MV-4-11 (cell line): ENCODE results near the gene MAP2K5.

ENCODE experiments used
- DNase-seq: peaks from one replicate; lab custom pipeline; 2025; lab: John Stamatoyannopoulos, UW

MAP2K5 gene

DNA sequence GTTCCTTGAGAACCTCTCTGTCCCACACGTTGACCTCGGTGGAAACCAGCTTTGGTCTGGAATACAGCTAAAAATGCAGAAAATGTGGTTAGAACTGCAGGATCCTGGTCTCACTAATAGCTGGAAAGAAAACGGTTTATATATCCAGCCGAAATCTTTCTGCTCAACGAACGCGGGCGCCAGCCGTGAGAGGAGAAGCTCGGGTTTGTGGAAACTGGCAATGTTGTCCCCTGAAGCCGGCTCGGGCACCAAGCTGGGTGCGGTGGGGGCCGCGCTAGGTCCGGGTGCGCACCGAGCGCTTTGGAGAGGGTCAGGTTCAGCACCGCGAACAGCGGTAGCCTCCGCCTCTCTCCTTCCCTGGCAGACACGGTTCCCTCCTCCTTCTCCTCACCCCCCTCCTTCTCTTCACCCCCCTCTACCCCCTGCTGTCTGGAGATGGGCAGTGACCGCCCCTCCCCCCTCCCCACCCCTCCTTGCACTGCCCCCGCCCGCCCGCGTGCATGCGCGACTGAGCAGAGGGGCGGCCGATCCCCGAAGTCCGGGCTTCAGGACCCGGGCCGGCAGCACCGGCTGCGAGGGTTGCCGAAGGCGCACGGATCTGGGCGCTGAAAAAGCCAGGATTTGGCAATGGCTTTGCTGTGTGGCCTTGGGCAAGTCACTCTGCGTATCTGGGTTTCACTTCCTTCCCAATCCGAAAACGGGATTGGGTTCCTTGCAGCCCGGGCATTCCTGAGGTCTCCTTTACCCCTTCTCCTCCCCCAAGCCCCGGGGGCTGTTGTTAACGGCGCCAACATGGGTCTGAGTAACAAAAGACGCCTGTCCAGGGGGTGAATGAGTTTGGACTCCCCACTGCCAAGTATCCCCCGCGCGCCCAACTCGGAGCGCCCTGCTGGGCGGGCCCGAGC lies 282.7 kb downstream of the MAP2K5 start, which contains the start of gene SKOR1:
Gene SKOR1 (plus strand): TSS at position 534 of the 905 bp plus-strand sequence. CDS start 94 bp downstream, at position 628.
- peak; percentile 71 for DNase-seq

DNA sequence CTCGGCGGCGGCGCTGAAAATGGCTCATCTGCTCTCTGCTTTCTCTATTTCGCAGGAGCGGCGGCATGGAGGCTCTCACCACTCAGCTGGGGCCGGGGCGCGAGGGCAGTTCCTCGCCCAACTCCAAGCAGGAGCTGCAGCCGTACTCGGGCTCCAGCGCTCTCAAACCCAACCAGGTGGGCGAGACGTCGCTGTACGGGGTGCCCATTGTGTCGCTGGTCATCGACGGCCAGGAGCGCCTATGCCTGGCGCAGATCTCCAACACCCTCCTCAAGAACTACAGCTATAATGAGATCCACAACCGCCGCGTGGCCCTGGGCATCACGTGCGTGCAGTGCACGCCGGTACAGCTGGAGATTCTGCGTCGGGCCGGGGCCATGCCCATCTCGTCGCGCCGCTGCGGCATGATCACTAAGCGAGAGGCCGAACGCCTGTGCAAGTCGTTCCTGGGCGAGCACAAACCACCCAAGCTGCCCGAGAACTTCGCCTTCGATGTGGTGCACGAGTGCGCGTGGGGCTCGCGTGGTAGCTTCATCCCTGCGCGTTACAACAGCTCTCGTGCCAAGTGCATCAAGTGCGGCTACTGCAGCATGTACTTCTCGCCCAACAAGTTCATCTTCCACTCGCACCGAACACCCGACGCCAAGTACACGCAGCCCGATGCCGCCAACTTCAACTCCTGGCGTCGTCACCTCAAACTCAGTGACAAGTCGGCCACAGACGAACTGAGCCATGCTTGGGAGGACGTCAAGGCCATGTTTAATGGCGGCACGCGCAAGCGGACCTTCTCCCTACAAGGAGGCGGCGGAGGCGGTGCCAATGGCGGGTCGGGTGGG lies 283.6 kb downstream of the MAP2K5 start:
- DNase-seq = no peak

DNA sequence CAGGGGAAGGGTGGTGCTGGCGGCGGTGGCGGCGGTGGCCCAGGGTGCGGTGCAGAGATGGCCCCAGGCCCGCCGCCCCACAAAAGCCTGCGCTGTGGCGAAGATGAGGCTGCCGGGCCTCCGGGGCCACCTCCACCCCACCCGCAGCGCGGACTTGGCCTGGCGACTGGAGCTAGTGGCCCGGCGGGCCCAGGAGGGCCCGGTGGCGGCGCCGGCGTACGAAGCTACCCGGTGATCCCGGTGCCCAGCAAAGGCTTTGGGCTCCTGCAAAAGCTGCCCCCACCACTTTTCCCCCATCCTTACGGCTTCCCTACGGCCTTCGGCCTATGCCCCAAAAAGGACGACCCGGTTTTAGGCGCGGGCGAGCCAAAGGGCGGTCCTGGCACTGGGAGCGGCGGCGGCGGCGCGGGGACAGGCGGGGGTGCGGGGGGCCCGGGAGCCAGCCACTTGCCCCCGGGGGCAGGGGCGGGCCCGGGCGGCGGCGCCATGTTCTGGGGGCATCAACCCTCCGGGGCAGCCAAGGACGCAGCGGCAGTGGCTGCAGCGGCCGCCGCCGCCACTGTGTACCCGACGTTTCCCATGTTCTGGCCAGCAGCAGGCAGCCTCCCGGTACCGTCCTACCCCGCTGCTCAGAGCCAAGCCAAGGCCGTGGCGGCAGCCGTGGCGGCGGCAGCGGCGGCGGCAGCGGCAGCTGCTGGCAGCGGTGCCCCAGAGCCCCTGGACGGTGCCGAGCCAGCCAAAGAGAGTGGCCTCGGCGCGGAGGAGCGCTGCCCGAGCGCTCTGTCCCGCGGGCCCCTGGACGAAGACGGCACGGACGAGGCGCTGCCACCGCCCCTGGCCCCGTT lies 284.4 kb downstream of the MAP2K5 start:
- no peak for DNase-seq

DNA sequence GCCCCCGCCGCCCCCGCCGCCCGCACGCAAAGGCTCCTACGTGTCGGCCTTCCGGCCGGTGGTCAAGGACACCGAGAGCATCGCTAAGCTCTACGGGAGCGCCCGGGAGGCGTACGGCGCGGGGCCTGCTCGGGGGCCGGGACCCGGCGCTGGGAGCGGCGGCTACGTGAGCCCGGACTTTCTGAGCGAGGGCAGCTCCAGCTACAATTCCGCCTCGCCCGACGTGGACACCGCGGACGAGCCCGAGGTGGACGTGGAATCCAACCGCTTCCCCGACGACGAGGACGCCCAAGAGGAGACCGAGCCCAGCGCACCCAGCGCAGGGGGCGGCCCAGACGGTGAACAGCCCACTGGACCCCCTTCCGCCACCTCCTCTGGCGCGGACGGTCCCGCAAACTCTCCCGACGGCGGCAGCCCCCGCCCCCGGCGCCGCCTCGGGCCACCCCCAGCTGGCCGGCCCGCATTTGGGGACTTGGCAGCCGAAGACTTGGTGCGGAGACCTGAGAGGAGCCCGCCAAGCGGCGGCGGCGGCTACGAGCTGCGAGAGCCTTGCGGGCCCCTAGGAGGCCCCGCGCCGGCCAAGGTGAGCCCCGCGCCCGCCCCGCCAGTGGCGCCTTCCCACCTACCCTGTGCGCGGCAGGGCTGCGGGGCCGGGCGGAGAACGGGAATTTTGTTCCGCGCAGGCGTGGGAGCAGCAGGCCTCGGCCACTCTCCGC lies 285.2 kb downstream of the MAP2K5 start:
- no peak for DNase-seq

DNA sequence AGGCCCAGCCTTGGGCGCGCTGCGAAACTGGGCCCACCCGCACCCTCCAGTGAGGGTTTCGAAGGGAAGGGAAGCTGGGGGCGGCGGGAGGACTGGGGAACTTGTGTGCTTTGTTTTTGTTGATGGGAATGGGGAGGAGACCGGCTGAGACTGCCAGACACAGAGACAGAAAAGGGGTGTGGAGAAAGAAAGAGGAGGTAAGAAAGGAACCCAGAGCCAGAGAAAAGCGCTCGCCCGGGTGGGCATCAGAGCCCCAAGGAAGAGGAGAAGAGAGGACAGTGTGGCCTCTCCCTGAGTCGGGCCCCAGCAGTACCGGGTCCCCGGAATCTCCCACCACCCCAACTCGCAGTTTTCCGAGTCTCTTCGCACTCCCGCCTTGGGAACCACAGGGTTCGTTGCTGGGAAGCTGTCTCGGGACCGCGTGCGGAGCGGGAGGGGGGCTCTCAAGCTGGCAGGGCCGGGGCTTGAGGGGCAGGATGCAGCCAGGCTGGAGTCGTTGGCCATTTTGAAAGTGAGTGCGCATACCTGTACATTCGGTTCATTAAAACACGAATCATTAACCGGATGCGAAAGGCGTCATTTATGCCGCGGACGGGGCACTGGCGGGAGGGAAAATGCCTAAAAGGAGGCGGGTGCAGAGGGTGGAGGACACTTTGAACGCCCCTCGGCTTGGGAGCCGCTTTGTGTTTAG lies 285.9 kb downstream of the MAP2K5 start:
- no peak for DNase-seq

DNA sequence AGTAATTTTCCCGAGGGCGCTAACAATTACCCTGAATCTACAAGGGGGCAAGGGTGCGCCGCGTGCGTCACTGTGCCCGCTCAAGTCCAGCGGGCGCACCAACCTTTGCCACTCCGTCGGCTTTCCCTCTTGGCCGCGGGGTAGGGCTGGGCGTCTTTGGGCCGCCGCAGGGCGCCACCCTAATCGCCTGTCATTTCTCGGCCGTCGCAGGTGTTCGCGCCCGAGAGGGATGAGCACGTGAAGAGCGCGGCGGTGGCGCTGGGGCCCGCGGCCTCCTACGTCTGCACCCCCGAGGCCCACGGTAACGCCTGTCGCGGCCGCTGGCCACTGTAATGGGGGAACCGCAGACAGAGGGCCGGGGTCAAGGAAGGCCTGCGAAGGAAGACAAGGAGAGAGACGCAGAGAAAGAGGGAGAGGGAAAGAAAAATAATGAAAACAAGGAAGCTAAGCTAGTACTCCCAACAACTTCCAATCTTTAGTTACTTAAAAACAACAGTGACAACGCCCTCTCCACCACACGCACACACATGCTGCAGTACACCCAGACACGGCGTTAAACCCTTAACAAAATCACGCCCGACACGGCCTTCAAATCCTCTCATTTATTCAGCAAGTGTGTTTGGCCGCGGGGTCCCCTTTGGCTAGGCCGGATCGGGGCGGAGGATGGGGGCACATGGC lies 286.6 kb downstream of the MAP2K5 start:
- DNase-seq = no peak

DNA sequence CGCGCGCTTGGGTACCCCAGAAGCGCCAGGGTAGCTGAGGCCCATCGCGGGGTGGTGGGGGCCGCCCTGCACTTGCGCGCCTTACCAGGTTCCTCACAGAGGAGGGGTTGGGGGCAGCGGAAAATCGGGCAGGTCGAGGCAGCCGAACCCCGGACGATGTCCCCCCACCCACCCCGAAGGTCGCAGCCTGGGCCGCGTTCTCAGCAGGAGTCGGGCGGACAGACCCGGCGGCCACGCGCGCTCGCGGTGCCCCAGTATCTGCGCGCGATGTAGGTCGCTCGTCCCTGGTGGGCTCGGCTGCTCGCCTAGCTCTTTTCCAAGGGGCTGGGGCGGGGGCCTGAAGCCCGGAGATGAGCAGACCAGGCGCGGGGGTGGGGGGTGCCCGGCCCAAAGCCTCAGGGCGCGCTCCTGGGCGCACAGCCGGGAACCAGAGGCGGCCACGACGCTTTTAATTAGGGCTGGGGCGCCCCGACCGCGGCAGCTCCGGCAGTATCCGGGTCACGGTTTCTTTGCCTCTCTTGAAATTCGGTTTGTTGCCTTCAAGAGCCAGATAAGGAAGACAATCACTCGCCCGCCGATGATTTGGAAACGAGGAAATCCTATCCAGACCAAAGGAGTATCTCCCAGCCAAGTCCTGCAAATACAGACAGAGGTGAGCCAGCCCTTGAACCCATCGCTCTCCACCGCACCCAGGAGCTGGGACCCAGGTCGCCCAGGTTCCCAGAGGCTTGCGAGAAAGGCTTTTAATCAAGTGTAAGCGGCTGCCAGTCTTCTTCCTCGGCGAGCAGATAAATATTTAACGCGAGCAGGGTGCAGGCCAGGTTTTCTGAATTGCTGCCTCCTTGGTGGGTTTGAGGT lies 287.4 kb downstream of the MAP2K5 start:
- DNase-seq = no peak

DNA sequence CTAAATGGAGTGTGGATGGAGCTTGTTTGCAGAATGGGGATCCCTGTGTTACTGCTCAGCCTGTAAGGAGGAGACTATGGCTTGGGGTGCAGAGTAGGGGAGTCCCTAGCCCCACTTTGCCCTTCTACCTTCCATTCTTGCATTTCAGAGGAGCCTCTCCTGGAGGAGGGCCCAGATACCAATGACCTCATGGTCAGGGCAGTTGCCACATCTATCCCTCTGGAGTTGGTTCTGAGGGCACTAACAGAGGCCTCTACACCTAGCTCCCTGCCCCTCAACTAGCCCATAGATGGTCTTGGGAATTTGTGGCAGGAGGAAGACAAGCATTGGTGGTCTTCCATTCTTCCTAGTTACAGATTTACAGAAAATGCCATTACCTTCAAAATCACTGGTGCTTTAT lies 288.9 kb downstream of the MAP2K5 start:
- DNase-seq = no peak

DNA sequence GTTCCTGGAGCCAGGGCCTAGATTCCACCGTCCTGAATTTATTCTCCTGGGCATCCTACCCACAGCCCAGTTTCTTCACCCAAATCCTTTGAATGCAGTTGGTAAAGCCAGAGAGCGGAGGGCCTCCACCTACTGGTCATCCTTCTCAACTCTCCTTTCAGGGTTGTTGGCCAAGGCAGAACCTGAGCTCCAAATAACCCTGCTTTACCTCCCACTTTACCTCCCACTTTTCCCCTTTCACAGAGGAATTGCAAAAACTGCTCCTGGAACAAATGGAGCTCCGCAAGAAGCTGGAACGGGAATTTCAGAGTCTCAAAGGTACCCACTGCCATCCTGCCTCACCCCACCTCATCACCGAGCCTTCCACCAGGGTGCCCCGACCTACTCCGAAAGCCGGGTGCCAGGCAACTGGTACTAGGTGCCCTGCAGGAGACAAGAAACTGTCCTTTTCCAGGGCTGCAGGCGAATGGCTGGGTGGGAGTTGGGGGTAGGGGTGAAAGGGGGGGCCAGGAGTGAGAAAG lies 289.6 kb downstream of the MAP2K5 start:
- DNase-seq = peak; percentile 29

DNA sequence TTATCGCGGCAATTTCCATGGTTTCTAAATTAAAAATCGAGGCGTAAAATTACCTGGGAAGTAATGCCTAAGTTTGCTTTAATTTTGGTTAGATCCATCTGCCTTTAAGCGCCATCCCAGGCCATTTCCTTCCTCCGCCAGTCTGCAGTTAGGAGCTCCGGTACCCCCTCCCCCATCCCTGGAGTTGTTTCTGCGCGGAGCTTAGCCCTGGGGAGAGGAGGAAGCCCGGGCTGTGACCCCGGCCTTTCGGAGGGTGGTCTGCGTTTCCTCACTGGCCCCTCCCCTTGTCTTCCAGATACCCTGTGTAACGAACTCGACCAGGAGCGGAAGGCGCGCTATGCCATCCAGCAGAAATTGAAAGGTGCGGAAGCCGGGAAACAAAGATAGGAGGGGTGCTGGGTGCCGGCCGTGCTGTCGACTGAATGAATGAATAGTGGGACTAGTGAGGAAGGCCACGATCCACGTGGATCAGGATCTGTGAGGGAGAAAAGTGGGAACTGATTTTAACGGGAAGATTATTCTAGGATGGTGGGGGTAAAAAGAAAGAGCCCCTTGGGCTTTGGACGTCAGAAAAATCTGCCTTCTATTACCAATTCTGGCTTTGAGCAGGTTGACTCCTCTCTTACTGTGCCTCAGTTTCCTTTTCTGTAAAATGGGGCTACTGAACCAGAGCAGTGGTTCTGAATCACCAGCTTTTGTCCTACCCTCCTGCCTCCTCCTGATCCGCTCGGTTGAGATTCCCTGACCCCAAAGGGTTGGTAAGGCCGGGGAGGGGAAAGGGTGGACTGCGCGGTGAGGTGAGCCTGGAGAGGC lies 290.6 kb downstream of the MAP2K5 start:
- DNase-seq = no peak

DNA sequence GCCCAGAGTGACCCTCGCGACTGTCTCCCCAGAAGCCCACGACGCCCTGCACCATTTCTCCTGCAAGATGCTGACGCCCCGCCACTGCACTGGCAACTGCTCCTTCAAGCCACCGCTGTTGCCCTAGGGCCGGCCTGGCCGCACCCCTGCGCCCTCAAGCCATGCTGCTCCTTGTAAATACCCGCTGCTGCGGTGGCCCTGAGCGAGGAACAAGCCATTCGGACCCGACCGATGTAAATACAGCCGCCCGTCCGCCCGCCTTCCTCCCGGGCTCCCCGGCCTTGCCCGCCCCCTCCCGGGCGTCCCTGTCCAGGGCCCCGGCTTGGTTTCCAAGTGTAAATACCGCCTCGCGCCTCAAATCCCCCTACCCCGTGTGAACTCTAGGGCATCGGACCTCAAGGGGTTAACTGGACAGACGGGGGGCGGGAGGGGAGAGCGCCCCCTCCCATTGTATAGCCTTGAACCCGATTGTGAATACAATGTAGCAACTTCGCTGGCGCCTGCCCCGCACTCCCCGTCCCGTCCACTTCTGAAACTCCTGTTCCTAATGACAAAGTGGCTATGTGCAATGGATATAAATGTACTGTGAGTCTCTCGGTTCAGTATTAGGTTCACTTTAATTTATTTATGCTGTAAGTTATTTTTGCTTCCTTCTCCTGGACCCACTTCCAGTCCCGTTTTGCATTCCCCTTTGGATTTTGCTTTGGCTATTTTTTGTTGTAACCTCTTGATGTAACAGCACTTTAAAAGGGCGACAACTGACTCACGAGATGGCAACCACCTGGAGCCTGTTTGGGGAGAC lies 291.4 kb downstream of the MAP2K5 start:
- peak; percentile 20 for DNase-seq

DNA sequence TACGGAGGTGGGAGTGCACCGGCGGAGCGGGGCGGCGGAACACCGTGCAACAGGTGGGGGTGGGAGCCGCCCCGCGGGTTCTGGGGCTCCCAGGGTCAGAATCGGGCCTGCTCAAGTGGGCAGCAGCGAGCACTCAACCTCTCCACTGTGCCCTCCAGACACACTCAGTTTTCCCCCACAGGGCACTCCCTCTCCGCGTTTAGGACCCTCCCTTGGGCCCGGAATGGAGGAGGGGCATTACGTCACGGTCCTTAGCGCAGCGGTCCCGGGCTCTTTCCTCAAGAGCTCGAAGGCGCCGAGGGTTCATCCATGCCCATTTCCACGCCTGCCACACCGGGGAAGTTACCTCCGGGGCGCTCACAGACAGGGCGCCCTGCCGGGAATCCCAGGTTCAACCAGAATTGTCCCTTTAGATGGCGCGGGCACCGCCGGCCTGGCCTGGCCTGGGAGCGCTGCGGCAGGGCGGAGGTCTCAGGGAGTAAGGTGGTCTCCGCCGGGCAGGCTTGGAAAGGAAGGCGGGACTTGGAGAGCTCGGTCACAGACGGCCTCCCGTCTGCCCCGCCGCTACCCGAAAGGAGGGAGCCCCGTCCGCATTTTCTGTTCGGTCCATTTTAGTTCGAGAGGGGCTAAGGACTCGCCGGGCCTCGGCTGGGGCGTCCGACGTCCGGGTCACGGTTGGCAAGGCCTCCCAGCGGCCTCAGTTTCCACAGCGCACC lies 292.2 kb downstream of the MAP2K5 start:
- no peak for DNase-seq

DNA sequence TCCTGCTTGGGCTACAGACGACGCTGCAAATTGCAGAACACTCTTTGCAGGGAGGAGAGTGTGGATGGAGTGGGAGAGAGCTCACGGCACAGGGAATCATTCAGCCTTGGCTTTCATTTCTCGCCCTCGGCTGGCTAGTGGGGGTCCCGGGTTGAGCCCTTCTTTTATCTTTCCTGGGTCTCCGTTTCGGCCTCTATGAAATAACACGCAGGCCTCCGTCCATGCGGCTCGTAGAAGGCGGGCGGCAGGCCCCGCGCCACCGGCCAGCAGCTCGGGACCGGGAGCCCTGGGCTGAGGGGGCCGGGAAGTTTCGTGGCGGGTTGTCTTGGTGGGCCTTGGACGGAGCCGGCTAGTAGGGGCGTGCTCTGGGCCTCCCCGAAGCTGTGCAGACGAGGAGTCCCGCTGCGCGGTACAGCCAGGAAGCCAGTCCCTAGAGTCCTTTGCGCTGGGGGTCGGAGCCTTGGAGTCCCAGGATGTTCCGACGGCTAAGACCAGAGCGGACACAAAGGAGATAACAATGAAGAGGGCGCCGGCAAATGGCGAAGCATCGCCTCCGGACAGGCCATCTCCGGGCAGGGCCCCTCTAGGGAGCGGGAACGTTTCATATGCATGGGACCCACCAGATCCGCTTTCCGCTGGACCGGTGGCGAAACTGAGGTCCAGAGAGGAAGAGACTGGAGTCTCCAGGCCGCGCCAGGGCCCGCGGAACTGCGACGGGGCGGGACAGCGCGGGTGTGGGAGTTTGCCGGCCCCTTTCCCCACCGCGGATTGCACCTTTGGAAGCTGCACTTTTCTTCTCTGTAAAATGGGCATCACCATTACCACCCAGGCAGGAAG lies 293.0 kb downstream of the MAP2K5 start:
- no peak for DNase-seq

DNA sequence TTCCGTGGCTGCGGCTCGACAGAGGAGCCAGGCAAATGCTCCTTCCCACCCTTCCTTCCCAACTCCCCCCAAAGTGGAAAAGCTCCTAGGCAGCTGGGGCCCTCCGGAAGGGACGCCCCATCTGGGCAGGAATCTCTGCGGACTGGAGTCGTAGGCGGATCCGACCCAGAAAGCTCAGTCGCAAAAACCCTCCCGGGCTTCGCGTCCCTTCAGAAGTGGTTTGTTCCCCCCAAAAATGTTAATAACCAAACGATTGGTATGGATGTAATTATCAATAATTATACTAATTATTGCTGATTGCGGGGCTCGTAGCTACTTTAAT lies 293.6 kb downstream of the MAP2K5 start:
- no peak for DNase-seq

DNA sequence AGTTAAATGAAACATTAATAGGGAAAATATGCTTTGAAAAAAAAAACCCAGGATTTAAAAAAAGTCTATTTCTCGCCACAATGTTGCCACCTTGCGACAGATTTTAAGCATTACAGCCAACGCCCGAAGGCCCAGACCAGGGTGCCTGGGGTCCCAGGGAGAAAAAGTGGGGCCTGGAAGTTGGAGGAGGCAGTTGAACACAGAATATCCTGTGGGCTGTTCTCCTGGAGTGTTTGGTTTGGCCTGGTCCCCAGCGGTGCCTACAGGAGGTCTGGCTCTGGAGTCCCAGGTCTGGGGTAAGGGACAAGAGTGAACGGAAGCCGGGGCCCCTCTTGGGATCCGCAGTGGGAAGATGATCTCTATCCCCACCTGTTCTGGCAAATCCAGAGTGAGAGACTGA lies 294.0 kb downstream of the MAP2K5 start:
- peak; percentile 25 for DNase-seq

DNA sequence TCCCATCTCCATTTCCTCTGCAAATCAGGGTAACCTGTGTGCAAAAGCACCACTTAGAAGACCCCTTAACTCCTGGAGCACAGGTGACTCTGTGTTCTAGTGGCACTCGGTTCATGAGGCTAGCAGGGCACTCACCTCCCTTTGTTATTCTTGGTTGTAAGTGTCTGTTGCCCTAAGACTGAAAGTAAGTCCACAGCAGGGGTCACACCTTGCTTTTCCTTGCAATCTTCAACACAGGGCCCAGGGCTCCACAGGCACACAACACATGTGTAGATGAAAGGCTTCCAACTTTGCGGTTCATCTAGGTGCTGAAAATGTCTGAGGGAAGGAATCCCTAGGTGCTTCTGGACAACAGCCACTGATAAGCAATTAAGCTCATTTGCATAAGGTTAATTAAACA lies 294.5 kb downstream of the MAP2K5 start:
- DNase-seq = no peak
